Prostate gland (tissue), 2 donors: Measurements from ENCODE around the gene TRMT6. TPM values are rescaled to one million over a fixed set of nuclear protein-coding genes. Genes with fewer than 3 reads are reported as not detected.

Experiments used
- DNase-seq: peaks from one replicate; pipeline ENCODE4 v3.0.0-alpha.2; 2019; ENCODE audit warnings: low spot score
- H3K27ac ChIP-seq, 2 donors: fragments of 200-600 bp; sonication (generic); 2 replicates each; pipeline ENCODE4 v1.5.1; 2017 to 2019
- H3K27me3 ChIP-seq: fragments of 200-600 bp; sonication (generic); replicated peaks from 2 replicates; pipeline ENCODE4 v1.5.1; 2019; ENCODE audit not compliant: insufficient read depth
- H3K36me3 ChIP-seq, 2 donors: fragments of 200-600 bp; sonication (generic); 1 replicate in 1 of 2; 2 replicates in 1 of 2; pipeline versions ENCODE4 v1.5.1 to v1.8.1; 2017 to 2019
- H3K4me1 ChIP-seq: fragments of 200-600 bp; sonication (generic); replicated peaks from 2 replicates; pipeline ENCODE4 v1.5.1; 2019
- H3K4me3 ChIP-seq, 2 donors: fragments of 200-600 bp; sonication (generic); 2 replicates each; pipeline ENCODE4 v1.5.1; 2017 to 2019
- H3K9me3 ChIP-seq: fragments of 200-600 bp; sonication (generic); 2 replicates; pipeline ENCODE4 v1.5.1; 2017
- POLR2A ChIP-seq: fragments of 450-650 bp; IDR thresholded peaks from one replicate; pipeline ENCODE4 v1.6.1; 2016; ENCODE audit warnings: antibody characterized with exemption, mild to moderate bottlenecking
- POLR2AphosphoS5 ChIP-seq: sonication (generic); formaldehyde crosslinking; IDR thresholded peaks from one replicate; pipeline ENCODE4 v1.6.1; 2017; ENCODE audit warnings: antibody characterized with exemption
- WGBS: methylation state at CpG from one replicate; pipeline ENCODE4 v1.1.5; 2018; 5-methylcytosine and 5-hydroxymethylcytosine counted together
- intact Hi-C: fragments of 100-400 bp; cut with DNase I; formaldehyde crosslinking; loops from one replicate; pipeline ENCODE4 v1.14.2; 2022
- total RNA-seq, 2 donors: library from RNA; depleted of rRNA; stranded (reverse); fragments of >200 nt; gene quantifications; one replicate each; pipeline ENCODE4 v1.1.0, GENCODE V29; 2016
- TF ChIP-seq, protein P1 (sequence below), 4 experiments: fragments of 200-600 bp in 2 of 4; fragments of 450-650 bp in 2 of 4; sonication (generic) in 2 of 4; IDR thresholded peaks; 1 replicate in 3 of 4; 2 replicates in 1 of 4; pipeline ENCODE4 v1.5.1; 2016 to 2019; ENCODE audit warnings: antibody characterized with exemption in 4 of 4, mild to moderate bottlenecking in 2 of 4, moderate library complexity in 2 of 4

Gene TRMT6
- total RNA-seq, 2 donors from 2014 or later = 8.3 to 14.8 TPM

DNA sequence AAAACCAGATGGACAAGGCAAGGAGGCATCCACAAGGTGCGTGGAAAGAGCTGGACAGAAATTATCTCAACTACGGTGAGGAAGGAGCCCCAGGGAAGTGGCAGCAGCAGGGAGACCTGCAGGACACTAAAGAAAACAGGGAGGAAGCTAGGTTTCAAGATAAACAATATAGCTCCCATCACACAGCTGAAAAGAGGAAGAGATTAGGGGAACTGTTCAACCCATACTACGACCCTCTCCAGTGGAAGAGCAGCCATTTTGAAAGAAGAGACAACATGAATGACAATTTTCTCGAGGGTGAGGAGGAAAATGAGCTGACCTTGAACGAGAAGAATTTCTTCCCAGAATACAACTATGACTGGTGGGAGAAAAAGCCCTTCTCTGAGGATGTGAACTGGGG is 26.8 kb downstream of the TRMT6 start:
- intact Hi-C loops = no loop called here
- TF ChIP-seq POLR2A (no peak), POLR2AphosphoS5 (no peak)
- TF ChIP-seq, protein P1, sequence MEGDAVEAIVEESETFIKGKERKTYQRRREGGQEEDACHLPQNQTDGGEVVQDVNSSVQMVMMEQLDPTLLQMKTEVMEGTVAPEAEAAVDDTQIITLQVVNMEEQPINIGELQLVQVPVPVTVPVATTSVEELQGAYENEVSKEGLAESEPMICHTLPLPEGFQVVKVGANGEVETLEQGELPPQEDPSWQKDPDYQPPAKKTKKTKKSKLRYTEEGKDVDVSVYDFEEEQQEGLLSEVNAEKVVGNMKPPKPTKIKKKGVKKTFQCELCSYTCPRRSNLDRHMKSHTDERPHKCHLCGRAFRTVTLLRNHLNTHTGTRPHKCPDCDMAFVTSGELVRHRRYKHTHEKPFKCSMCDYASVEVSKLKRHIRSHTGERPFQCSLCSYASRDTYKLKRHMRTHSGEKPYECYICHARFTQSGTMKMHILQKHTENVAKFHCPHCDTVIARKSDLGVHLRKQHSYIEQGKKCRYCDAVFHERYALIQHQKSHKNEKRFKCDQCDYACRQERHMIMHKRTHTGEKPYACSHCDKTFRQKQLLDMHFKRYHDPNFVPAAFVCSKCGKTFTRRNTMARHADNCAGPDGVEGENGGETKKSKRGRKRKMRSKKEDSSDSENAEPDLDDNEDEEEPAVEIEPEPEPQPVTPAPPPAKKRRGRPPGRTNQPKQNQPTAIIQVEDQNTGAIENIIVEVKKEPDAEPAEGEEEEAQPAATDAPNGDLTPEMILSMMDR (IDR thresholded peaks at IDR 0.05) = no peak
- WGBS = 84% methylated on average over 5 of the region's 5 CpGs
- H3K27ac ChIP-seq = no peak overlapping the region
- H3K4me3 ChIP-seq = no peak overlapping the region
- no peak for DNase-seq
- no peaks in the 10 kb centered on the region for H3K9me3 ChIP-seq
- H3K36me3 ChIP-seq = no peaks in the 10 kb centered on the region
- no peaks in the 10 kb centered on the region for H3K27me3 ChIP-seq
- no peaks in the 10 kb centered on the region for H3K4me1 ChIP-seq

DNA sequence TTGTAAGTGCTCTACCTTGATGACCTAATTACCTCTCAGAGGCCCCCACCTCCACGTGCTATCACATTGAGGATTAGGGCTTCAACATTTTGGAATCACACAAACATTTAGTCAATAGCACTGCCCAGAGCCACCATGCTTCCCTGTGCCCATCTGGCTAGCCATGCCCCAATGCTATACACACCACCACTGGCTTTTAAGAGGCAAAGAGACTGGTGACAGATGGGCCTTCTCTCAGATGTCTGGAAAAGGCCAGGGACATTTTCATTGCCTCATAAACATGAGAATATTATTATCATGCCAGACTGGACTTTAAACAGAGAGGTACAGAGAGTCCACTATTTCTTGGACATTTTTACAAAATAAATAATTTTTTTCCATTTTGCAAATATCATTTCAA is 29.8 kb downstream of the TRMT6 start:
- WGBS = 26% methylated on average over 1 of the region's 1 CpG
- no peak for DNase-seq
- TF ChIP-seq, protein P1 (IDR thresholded peaks at IDR 0.05) = no peak
- TF ChIP-seq POLR2A (no peak), POLR2AphosphoS5 (no peak)
- Histone ChIP-seq H3K36me3 (no peaks in the 10 kb centered on the region), H3K4me3 (no peak overlapping the region), H3K9me3 (no peaks in the 10 kb centered on the region), H3K27ac (no peak overlapping the region), H3K27me3 (no peaks in the 10 kb centered on the region), H3K4me1 (no peaks in the 10 kb centered on the region)
- intact Hi-C loops = no loop called here

DNA sequence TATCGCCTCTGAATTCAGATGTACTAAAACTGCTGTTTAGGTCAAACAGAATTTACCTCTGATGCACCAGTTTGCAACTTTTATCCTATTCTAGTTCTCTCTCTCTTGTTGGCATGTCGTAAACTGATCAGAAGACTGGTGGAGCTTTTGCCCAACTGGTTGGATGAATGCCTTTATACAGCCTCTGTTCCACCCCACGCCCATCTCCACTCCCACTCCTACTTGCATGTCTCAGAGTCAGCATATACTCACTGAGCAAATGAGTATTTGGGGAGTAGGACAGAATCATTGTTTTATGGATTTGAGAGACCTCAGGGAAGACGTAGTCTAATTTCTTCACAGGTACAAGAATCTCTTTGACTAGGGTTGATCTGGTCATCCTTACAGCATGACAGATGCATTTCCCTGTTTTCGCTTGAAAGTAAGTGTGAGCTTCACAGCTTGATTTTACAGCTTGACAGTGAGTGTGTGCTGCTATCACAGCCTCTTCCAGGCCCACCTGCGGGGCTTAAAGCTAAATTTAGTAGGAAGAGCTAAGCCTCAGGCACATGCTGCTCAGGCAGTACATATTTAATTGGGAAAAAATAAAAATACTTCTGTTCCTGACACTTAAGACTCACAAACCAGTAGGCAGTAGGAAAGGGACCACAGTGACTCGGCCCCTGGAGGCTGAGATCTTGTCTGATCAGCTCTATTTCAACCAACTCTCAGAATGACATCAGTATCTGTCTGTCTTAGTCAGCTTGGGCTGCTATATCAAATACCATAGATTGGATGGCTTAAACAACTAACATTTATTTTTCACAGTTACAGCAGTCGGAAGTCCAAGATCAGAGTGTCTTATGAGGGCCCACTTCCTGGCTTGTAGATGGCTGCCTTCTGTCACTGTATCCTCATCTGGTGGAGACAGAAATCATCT is 30.4 kb downstream of the TRMT6 start:
- 71% methylated on average over 8 of the region's 8 CpGs for WGBS
- TF ChIP-seq, protein P1 (IDR thresholded peaks at IDR 0.05) = no peak
- no peak for TF ChIP-seq POLR2AphosphoS5
- no peak for TF ChIP-seq POLR2A
- no peaks in the 10 kb centered on the region for H3K27me3 ChIP-seq
- H3K4me3 ChIP-seq = no peak overlapping the region
- intact Hi-C loops = no loop called here
- no peak overlapping the region for H3K27ac ChIP-seq
- no peaks in the 10 kb centered on the region for H3K9me3 ChIP-seq
- no peaks in the 10 kb centered on the region for H3K4me1 ChIP-seq
- DNase-seq = no peak
- no peaks in the 10 kb centered on the region for H3K36me3 ChIP-seq

DNA sequence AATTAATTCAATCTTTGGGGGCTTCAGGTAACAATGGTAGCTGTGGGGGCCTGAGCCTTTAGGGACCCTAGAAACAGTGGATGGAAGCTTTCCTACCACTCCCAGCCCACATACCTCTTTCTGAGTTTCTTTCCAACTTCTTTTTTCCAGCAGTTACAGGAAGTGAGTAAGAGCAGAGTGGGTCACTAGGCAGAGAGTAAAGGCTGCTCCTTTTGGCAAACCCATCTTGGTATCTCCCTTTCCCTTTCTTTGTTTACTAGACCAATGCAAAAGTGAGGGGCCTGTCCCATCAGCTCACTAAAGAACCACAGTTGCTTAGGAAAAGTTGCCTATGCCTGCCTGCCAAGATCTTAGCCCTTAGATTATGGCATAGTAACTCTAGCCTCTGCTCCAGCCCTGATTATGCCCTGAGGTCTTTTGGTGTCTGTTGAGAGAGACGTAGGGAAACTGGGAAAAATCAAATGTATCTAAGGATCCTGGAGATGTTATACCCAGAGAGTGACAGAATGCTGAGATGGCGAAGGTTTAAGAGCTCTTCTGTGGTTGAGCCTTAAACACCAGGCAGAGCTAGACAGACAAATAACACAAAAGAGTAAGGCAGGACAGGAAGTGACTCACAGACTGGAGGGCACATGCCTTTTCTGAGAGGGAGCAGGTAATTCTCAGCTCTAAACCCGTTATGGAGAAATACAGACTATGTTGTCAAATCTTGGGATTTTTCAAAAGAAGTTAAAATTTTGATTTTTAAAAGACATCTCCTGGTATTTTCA is 31.3 kb downstream of the TRMT6 start:
- 48% methylated on average over 3 of the region's 3 CpGs for WGBS
- TF ChIP-seq, protein P1 (IDR thresholded peaks at IDR 0.05) = no peak
- no peak for TF ChIP-seq POLR2AphosphoS5
- TF ChIP-seq POLR2A = no peak
- intact Hi-C loops = no loop called here
- no peaks in the 10 kb centered on the region for H3K27me3 ChIP-seq
- DNase-seq = no peak
- H3K4me3 ChIP-seq = no peak overlapping the region
- no peaks in the 10 kb centered on the region for H3K9me3 ChIP-seq
- H3K36me3 ChIP-seq = no peaks in the 10 kb centered on the region
- H3K27ac ChIP-seq = no peak overlapping the region
- H3K4me1 ChIP-seq = no peaks in the 10 kb centered on the region
